GM19455 (cell line): ENCODE results near the gene GPD2.
"Not testable (repeated sequence)": the region's sequence is repeated elsewhere in the genome, so short reads cannot be mapped to it uniquely, and the experiment has no call there.

Experiments
- ATAC-seq: cut with Tn5 transposase; IDR thresholded peaks from one replicate; pipeline ENCODE4 v1.9.1; 2021; ENCODE audit not compliant: unreplicated experiment

Gene GPD2

DNA sequence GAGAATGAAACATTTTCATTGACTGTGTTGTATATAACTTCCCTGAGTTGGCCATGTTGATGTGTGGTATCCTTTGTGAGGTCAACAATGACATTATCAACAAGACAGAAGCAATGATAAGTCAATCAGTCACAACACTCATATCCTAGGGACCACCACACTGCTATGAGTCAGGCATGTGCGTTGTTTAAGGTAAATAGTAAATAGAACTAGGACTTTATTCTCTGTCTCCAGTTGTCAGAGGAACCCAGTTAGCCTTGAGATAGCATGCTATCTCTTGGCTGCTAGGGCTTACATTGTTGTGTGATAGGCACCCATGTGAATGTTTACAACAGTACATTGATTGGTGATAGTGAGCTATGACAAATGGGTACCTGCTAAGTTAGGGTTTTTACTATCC is 37.3 kb downstream of the GPD2 start:
- no peak for ATAC-seq

DNA sequence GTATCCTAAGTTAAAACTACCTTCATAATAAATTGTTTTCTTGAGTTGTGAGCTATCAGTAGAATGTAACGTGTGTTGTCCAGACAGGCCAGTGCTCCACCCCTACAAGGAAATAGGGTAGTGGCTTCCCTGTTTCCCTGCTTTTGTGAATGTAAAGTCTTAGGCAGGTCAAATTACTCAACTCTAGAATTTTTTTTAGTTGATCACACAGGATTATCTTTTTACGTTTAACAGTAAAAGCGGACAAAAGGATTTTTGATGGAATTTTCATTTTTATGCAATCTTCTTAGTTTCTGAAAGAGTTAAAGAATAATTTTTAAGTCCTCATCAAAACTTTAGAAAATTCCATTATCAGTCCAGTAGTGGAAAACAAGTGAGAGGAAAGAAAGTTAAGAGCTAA is 38.2 kb downstream of the GPD2 start:
- ATAC-seq, result no peak

DNA sequence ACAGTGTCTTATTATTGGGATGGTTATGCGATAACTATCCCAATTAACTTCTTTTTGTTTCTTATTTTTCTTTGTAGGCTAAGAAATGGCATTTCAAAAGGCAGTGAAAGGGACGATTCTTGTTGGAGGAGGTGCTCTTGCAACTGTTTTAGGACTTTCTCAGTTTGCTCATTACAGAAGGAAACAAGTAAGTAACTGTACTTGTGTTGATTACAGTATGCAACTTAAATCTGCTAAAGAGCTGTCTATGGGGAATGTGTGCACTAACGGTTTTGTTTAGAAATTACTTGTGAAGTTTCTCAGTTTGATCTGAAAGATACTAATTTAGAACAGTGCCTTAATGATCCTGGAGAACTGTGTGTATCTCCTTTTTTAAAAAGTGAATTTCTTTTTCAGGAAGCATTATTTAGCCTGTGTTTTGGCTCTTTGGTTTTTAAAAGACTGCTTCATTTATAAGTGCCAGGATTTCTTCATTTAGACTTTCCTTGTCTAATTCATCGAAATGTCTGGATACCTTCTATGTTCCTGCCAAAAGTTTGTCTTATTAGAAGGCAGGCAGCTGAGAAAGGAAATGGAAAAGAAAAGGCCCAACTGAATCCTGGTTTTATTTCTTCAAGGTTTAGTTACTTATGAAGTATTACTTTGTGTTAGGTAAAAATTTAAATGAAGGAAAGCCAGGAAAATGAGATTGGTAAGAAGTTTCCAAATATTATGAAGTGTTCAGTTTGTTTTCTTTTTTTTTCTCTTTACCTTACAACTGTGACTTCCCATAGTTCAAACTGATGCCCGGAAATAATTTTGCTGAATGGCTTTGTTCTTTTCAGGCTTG is 40.1 kb downstream of the GPD2 start:
- no peak for ATAC-seq

DNA sequence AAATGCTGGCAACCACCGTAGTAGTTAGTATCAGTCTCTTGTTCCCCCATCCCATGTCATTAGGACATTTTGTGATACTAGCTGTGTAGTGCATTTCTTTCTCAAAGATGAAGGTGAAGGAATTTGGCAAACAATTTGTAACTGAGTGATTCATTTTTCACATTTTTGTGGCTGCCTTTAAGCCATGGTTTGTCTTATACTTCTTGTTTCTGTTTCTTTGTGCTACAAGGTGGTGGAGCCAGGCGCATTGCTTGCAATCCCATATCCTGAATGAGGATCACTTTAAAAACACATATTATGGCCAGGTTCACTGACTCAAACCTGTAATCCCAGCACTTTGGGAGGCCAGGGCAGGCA is 40.6 kb downstream of the GPD2 start:
- peak; percentile 67 for ATAC-seq

DNA sequence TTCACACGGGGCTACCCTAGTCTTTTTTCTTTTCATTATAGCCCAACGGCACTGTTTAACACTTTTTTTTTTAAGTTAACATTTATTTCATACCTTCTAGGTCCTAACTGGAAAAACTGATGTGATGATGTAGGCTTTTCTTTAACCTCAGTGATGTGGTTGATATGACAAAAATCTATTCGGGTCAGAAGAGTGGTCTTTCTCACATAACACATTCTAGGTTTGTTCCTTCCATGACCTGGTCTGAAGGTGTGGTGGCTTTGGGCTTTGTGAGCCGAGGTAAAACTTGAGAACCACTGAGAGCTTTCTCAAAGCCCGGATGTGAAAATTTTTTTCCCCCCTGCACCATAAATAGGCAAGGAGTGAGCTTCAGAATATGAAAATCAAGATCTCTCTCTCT is 44.2 kb downstream of the GPD2 start:
- no peak for ATAC-seq

DNA sequence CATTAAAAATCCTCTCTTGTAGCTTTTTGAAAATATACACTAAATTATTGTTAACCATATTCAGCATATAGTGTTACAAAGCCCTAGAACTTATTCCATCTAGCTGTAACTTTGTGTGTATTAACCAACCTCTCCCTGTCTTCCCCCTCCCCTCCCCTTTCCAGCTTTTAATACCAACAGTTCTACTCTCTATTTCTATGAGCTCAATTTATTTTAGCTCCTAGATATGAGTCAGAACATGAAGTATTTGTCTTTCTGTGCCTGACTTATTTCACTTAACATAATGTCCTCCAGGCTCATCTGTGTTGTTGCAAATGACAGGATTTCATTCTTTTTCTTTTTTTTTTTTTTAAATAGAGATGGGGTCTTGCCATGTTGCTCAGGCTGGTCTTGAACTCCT is 45.1 kb downstream of the GPD2 start:
- no peak for ATAC-seq

DNA sequence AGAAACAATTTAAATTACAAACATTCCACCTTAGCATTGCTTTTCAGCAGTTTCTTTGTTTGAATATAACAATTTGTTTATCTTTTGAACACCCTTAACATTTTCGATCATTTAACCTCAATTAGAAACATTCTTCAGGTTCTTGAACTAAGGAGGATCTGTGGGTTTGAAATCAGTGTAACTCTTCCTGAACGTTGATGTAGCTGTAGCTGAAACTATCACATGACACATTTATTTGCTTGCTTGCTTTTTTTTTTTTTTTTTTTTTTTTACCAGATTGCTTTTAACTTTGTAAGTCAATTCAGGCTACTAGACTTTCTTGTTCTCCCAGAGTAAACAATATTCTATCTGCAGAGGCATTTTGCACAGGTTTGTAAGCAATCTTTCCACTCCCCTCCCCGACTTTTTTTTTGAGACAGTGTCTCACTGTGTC is 47.6 kb downstream of the GPD2 start:
- no peak for ATAC-seq

DNA sequence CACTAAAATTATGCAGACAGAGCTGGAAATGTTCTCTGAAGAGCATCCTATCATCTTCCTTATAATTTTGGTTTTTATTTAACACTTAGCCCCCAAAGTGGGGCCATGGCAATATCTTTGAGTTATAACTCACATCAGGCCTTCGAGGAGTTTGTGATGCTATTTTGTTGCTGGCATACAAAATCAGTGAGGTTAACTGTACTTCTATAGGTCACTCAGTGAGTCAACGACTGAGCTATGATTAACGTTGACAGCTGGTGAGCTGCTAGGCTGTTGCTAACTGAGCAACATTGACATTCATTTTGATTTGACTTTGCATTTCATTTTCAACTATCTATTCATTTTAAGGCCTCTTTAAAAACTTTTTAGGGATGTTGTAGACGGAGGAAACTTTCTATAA is 50.0 kb downstream of the GPD2 start:
- no peak for ATAC-seq

DNA sequence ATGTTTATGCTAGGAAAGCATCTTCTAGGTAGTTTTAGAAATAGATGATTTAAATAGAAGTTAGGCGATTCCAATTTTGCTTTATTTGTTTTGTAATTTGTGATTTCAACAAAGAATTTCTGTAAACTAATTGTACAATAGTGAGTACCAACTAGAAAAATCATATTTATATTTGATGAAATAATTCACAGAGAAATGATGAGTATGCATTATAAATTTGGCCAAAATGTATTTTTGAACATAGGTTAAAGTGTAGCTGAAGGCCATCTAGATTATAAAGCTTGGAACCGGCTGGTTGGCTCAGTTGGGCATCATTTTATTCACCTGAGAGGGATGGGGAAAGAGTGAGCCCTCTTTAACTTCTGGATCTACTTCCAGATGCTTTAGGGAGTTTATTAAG is 50.4 kb downstream of the GPD2 start:
- no peak for ATAC-seq

DNA sequence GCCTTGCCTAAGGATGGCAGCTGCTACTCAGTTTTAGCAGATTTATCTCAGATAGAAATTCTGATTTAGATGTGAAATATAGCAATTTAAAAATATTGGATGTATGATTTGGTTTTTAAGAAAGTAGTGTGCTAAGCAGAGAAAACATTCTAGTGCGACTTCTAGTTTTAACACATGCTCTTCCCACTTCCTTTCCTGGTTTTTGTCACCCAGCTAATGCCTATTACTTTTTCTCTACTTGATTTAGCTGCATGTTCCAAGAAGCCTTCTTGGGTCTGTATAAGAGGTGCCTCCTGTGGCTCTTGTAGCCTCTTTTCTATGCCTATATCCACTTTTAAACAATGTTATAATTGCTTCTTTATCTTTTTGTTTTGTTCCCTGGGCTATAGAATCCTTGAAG is 53.0 kb downstream of the GPD2 start:
- no peak for ATAC-seq

DNA sequence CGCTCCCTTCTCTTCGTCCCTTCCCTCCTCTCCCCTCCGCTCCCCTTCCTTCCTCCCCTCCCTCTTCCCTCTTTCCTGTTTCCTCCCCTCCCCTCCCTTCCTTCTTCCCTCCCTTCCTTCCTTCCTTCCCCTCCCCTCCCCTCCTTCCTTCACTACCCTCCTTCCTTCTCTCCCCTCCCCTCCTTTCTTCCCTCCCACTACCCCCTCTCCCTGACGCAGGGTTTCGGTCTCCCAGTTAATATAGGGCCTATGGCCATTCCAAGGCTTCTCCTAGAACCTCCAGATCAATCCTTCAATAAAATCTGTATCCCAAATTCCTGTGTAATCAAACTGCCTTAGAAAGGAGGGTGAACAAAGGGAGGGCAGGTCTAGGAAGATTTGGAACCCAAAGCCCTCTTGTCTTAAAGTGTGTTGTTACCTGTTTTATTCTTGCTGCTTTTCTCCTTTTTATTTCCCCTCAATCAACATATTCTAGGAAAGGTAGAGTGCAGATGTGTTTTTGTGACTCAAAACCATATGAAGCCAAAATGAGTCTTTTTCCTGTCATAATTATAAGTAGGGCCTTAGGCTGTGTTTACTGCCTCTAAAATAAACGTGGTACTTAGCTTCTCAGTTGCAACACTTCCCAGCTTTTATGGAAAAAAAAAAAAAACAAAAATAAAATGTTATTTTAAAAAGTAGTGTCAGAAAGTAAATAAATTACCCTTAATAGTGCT is 53.7 kb downstream of the GPD2 start:
- no peak for ATAC-seq

DNA sequence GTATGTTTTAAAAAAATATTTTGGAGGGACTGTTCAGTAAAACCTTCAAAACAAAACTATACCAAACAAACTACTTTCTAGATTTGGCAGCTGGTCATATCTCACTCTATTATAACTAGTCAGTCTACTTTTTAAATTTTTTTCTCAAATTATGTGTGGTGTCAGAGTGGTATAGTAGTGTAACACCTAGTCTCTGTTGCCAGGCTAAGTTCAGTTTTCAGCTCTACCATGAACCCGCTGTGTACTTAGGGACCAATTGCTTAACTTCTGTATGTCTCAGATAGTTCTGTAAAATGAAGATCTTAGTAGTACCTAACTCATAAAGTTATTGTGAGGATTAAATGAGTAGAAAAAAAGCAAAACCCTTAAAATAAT is 54.3 kb downstream of the GPD2 start:
- ATAC-seq, result no peak

DNA sequence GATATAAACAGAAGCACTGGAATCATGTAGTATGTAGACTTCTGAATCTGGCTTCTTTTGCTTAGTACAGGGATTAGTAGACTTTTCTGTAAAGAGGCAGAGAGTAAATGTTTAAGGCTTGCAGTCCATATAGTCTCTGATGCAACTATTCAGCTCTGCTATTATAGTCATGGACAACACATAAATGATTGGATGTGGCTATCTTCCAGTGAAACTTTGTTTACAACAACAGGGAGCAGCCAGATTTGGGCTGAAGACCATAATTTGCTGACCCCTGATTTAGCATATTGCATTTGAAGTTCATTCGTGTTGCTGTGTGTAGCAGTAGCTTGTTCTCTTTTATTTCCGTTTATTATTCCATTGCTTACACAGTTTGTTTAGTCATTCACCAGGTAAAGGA is 55.0 kb downstream of the GPD2 start:
- no peak for ATAC-seq

DNA sequence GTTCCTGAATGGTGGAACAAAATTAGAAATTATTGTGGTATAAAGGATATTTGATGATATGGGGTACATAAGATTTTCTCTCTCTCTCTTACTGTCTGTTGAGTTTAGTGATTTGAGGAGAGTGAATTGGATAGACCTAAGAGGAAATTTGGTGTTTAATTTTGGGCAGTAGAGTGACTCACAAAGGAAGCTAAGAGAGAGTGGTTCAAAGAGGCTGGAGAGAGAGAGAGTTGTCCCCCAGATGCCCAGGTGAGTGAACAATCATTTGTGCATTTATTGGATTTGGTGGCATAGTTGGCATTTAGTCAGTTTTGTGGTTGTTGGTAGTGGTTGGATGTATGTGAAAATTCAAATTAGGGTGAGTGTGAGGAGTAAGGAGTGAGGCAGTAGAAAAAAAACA is 56.8 kb downstream of the GPD2 start:
- ATAC-seq, result no peak

DNA sequence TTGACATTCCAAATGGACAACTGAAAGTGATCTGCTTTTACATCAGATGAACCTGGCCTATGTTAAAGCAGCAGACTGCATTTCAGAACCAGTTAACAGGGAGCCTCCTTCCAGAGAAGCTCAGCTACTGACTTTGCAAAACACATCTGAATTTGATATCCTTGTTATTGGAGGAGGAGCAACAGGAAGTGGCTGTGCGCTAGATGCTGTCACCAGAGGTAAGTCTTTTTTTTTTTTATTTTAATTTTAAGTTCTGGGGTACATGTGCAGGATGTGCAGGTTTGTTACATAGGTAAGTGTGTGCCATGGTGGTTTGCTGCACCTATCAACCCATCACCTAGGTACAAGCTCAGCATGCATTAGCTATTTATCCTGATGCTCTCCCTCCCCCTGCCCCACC is 59.8 kb downstream of the GPD2 start:
- ATAC-seq, result not testable (repeated sequence)

DNA sequence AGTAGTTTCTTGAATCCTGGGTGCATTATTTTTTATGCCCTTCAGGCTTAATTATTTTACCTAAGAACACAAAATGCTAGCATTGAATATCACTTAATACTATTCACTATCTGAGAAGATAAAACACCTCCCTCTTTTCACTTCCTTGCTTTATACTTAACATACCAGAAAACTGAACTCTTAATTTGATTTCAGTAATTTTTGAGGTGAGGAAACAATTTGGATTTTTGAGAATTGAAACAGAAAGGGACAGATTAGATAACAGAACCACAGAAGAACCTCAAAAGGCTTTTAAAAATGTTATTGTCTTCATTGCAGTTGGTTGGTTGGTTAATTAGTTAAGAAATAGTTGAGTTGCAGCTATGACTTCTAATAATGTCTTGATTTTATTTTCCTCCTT is 69.5 kb downstream of the GPD2 start:
- no peak for ATAC-seq

DNA sequence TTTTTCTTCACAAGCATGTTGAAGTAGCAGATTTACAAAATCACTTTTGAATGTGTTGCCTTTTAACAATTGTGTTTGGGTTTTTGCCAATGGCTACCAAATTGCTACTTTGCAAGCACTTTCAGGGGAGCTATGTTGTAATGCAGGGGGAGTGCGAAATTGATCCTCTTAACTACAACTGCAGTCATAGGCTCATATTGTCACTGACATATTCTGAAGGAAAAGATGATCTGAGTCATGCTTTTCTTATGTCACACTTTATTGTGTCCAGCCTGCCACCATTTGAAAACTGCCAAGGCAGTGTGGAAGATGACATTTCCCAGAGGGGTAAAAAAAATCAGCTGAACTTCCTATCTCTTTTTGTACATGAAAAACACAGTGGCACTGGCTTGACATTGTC is 74.9 kb downstream of the GPD2 start:
- no peak for ATAC-seq

DNA sequence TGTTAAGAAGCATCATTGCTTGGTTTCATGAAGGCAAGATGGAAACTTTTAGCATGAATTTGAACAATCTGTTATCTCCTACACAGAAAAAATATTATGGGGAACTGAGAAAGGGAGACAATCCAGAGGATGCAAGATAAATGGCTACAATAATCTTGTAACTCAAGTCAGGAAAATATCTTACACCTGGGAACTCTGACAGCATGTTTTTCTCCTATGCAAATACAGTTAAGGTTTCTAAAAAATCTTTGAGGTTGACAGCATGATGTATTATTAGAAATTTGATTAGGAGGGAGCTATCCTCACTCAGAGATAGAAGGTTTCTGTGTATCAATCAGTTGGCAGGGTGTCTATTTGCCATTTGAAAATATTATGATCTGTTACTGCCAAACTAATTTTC is 75.6 kb downstream of the GPD2 start:
- peak; percentile 57 for ATAC-seq

DNA sequence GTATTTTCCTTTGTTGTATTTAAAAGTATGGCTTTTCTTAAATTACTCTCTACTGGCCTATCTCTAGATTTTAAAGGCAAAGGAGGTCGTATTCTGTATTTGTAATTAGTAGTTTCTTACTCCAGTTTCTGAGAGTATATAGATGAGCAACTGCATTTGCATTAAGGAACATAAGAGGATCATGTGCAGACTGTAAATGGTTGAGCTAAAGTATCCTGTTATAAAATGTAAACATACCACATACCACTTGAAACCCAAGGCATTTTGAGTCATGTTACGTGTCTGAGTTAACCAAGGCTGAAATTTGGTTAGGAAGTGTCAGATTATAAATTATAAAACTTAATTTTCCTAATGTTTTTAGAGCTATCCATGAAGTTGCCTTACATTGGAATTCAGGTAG is 76.3 kb downstream of the GPD2 start:
- no peak for ATAC-seq

DNA sequence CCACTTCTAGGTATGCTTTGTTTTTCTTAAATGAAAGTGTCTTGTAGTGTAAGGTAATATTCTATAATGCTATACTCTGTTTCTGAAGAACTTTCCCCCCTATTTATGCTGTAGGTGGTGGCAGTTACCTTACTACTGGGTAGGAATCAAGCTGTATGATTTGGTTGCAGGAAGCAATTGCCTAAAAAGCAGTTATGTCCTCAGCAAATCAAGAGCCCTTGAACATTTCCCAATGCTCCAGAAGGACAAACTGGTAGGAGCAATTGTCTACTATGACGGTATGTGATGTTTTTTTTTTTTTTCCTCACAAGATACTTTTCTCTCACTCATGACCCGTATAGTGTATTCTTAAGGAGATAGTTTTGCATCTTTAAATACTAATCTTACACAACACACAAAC is 77.0 kb downstream of the GPD2 start:
- no peak for ATAC-seq

DNA sequence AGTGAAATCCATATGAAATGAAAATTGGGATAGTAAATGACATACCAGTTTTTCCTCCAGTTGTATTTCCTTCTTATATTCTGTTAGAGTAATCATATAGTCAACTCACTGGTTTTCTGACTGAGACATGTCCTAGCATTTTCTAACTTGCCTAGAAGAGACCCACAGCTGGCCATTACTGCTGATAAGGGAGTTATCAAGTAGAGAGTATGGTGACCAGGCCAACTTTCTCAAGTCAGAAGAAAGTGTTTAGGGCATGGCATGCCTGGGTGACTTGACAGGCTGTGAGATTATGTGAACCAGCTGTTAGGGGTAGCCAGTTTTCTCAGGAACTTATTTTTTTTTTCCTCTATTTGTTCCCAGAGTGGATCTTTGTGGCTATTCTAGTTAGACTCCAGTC is 81.2 kb downstream of the GPD2 start:
- no peak for ATAC-seq

DNA sequence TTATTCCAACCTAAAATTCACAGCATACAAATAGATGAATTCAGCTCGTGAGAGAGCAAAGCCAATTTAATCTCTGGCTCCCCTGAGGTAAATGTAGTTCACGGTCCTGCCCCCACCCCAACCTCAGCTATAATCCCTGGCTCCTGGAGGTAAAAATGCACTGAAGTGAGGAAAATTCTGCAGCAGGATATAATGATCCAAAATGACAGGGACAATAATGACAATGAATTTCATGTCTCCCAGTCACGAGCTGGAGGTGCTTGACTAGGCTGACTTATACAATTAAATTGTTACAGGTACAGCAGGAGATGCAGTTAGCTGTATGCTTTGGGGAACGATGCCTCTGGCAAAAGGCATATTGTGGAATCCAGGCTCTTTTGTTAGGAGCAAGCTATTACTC is 82.0 kb downstream of the GPD2 start:
- no peak for ATAC-seq
